K562 treated with DMSO at 1 percent for 48 hours (cell line): ENCODE data around the gene LRRC2. TPM values are rescaled to one million over a fixed set of nuclear protein-coding genes. Genes with fewer than 3 reads are reported as not detected.

Experiments
- total RNA-seq: library from RNA; unstranded; fragments of 300-600 nt; gene quantifications from 2 replicates; pipeline ENCODE4 v1.2.3, GENCODE V29; 2022; ENCODE audit warnings: low replicate concordance; ENCODE audit errors: extremely low read depth

LRRC2 gene, protein sequence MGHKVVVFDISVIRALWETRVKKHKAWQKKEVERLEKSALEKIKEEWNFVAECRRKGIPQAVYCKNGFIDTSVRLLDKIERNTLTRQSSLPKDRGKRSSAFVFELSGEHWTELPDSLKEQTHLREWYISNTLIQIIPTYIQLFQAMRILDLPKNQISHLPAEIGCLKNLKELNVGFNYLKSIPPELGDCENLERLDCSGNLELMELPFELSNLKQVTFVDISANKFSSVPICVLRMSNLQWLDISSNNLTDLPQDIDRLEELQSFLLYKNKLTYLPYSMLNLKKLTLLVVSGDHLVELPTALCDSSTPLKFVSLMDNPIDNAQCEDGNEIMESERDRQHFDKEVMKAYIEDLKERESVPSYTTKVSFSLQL
- total RNA-seq = not detected in 2 replicates

DNA sequence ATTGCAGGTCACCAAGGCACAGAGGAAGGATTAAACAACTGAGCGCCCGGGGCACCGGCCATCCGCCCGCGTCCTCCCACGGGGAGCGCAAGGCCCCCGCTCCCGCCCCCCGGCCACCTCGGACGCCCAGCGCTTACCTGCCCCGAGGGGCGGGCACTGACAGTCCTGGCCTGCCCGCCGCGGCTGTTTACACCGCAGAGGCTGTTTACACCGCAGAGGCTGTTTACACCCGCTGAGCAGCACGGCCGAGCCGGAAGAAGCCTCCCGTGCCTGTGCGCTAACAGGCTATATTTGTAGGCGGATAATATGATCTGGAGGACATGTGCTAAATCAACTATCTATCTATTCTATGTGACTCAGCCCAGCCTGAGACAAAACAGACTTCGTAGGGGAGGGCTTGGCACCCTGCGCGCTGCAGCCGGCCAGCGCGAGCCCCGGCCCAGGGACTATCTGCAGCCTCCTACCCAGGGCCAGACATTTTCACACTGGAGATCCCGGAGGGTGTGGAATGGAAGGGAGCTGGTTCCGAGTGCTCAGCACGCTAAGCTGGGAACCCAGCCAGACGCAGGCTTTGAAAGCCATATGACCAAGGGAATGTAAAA lies at the start of gene LRRC2:
Gene LRRC2, minus strand, starts transcription at position 263 of the 602 bp plus-strand sequence. CDS start 14,711 bp downstream, outside the sequence.

DNA sequence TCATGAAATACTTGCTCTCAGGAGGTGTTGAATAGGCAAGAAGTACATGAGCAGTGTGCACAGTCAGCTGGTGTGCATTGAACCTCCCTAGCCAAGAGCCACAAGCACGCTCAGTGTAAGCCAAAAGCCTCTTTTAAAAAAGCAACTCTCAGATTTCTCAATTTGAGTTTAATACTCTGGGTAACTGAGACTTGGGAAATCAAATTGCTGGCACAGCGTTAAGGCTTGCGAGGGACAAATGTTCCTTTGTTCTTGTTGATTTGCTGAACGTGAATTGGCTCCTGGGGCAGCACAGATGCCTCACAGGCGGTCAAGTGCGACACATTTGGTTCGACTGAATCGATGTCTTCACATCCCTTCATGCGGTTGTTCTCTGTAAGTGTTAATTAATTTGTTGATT lies 46.2 kb upstream of the LRRC2 start, which contains the start of gene FAM240A:
Gene FAM240A, plus strand, starts transcription at position 202 of the 400 bp plus-strand sequence. Its CDS starts 159 bp downstream, at position 361.

GRCh38 chr3:46497556-46498265 lies 68.4 kb downstream of the LRRC2 start, which contains the start of gene RTP3:
TSS of gene RTP3 (plus strand) at chr3:46497976. CDS start at chr3:46498063, 87 bp downstream.

Other genes starting within 250 kb of the LRRC2 start
- gene CCR2, start 212.2 kb downstream of the LRRC2 start, total RNA-seq = not detected in 2 replicates
- not detected in 2 replicates for gene CCR5, start 195.4 kb downstream of the LRRC2 start, total RNA-seq
- not detected in 2 replicates for gene CCRL2, start 159.0 kb downstream of the LRRC2 start, total RNA-seq
- not detected in 2 replicates for gene LTF, start 101.4 kb downstream of the LRRC2 start, total RNA-seq
- not detected in 2 replicates for gene RTP3, start 68.3 kb downstream of the LRRC2 start, total RNA-seq
- gene FAM240A, start 46.2 kb upstream of the LRRC2 start, total RNA-seq = not detected in 2 replicates
- not detected in 2 replicates for gene ALS2CL, start 127.4 kb upstream of the LRRC2 start, total RNA-seq
- gene TMIE, start 135.1 kb upstream of the LRRC2 start, total RNA-seq = not detected in 2 replicates
- gene PRSS50, start 151.6 kb upstream of the LRRC2 start, total RNA-seq = not detected in 2 replicates